Neural cell (in vitro differentiated cells): ENCODE results near the gene MICA. TPM values are rescaled to one million over a fixed set of nuclear protein-coding genes. Genes with fewer than 3 reads are reported as not detected.

Source experiments
- H2AFZ ChIP-seq: fragments of 200-600, 300-800 bp; sonication (generic), shearing (Covaris generic); 2 replicates; pipeline ENCODE4 v1.6.0; 2014; ENCODE audit warnings: low read depth, mild to moderate bottlenecking, antibody characterized with exemption, low read length, moderate library complexity
- H3F3A ChIP-seq: fragments of 200-600 bp; shearing (Covaris generic); 2 replicates; pipeline ENCODE4 v1.6.1; 2016; ENCODE audit warnings: mild to moderate bottlenecking, moderate library complexity, mixed read lengths, antibody characterized with exemption, low read length; ENCODE audit not compliant: insufficient read depth, poor library complexity, severe bottlenecking
- H3K27ac ChIP-seq: fragments of 200-600, 300-800 bp; sonication (generic), shearing (Covaris generic); 2 replicates; pipeline ENCODE4 v1.5.1; 2014; ENCODE audit warnings: mild to moderate bottlenecking, low read length, moderate library complexity
- H3K27me3 ChIP-seq: fragments of 300-800, 200-600 bp; sonication (generic), shearing (Covaris generic); 2 replicates; pipeline ENCODE4 v1.6.0; 2014; ENCODE audit warnings: mild to moderate bottlenecking, low read depth, low read length, moderate library complexity; ENCODE audit not compliant: insufficient read depth
- H3K36me3 ChIP-seq: fragments of 300-800, 200-600 bp; sonication (generic), shearing (Covaris generic); 2 replicates; pipeline ENCODE4 v1.5.1; 2014; ENCODE audit warnings: mild to moderate bottlenecking, antibody characterized with exemption, low read length, moderate library complexity; ENCODE audit not compliant: insufficient read depth
- H3K4me2 ChIP-seq: fragments of 300-800, 200-600 bp; sonication (generic), shearing (Covaris generic); 2 replicates; pipeline ENCODE4 v1.6.0; 2014; ENCODE audit warnings: mild to moderate bottlenecking, low read length
- H3K4me3 ChIP-seq: fragments of 300-800, 200-600 bp; sonication (generic), shearing (Covaris generic); 2 replicates; pipeline ENCODE4 v1.5.1; 2014; ENCODE audit warnings: mild to moderate bottlenecking, low read length, moderate library complexity
- H3K79me2 ChIP-seq: fragments of 200-600 bp; shearing (Covaris generic); replicated peaks from 2 replicates; pipeline ENCODE4 v1.6.0; 2014; ENCODE audit warnings: mild to moderate bottlenecking, low read length, moderate library complexity; ENCODE audit not compliant: insufficient read depth
- H3K9ac ChIP-seq: fragments of 300-800, 200-600 bp; sonication (generic), shearing (Covaris generic); 2 replicates; pipeline ENCODE4 v1.6.1; 2016; ENCODE audit warnings: mild to moderate bottlenecking, low read length, mixed read lengths
- H3K9me2 ChIP-seq: fragments of 200-600 bp; shearing (Covaris generic); 2 replicates; pipeline ENCODE4 v1.6.1; 2016; ENCODE audit warnings: mild to moderate bottlenecking, low read length, mixed read lengths; ENCODE audit not compliant: insufficient read depth
- H3K9me3 ChIP-seq: fragments of 200-600, 300-800 bp; sonication (generic), shearing (Covaris generic); 2 replicates; pipeline ENCODE4 v1.6.1; 2016; ENCODE audit warnings: mild to moderate bottlenecking, mixed run types, low read length, moderate library complexity, mixed read lengths
- H4K20me1 ChIP-seq: fragments of 200-600 bp; shearing (Covaris generic); 2 replicates; pipeline ENCODE4 v1.6.1; 2016; ENCODE audit warnings: mild to moderate bottlenecking, mixed run types; ENCODE audit not compliant: insufficient read depth
- CTCF ChIP-seq: fragments of 450-650 bp; IDR thresholded peaks from 2 replicates; pipeline ENCODE4 v1.5.1; 2014; ENCODE audit warnings: antibody characterized with exemption, mild to moderate bottlenecking, moderate library complexity; ENCODE audit not compliant: poor library complexity, severe bottlenecking
- EP300 ChIP-seq: fragments of 450-650 bp; conservative IDR thresholded peaks from 2 replicates; pipeline ENCODE4 v1.6.1; 2014; ENCODE audit warnings: antibody characterized with exemption, mild to moderate bottlenecking, moderate library complexity; ENCODE audit not compliant: poor library complexity, severe bottlenecking
- EZH2 ChIP-seq: fragments of 200-600, 300-800 bp; shearing (Covaris generic), sonication (generic); IDR thresholded peaks from 2 replicates; pipeline ENCODE4 v1.6.1; 2014; ENCODE audit warnings: antibody characterized with exemption, low read length, borderline replicate concordance, mild to moderate bottlenecking; ENCODE audit not compliant: insufficient read depth, poor library complexity, severe bottlenecking
- MXI1 ChIP-seq: fragments of 450-650 bp; conservative IDR thresholded peaks from 2 replicates; pipeline ENCODE4 v1.6.1; 2014; ENCODE audit warnings: antibody characterized with exemption, mild to moderate bottlenecking; ENCODE audit not compliant: poor library complexity, severe bottlenecking
- POLR2AphosphoS5 ChIP-seq: IDR thresholded peaks from 2 replicates; pipeline ENCODE4 v1.6.1; 2012
- RAD21 ChIP-seq: fragments of 450-650 bp; conservative IDR thresholded peaks from 2 replicates; pipeline ENCODE4 v1.6.1; 2014; ENCODE audit warnings: antibody characterized with exemption, mild to moderate bottlenecking, moderate library complexity
- REST ChIP-seq: IDR thresholded peaks from 2 replicates; pipeline ENCODE4 v1.6.1; 2012; ENCODE audit warnings: borderline replicate concordance
- SMC3 ChIP-seq: fragments of 450-650 bp; conservative IDR thresholded peaks from 2 replicates; pipeline ENCODE4 v1.6.1; 2014; ENCODE audit warnings: antibody characterized with exemption, mild to moderate bottlenecking, moderate library complexity; ENCODE audit not compliant: poor library complexity
- TAF1 ChIP-seq: IDR thresholded peaks from 2 replicates; pipeline ENCODE4 v1.6.1; 2012; ENCODE audit warnings: low read depth
- polyA plus RNA-seq: library from polyadenylated mRNA; depleted of rRNA; stranded (reverse); fragments of >200 nt; gene quantifications from 2 replicates; pipeline ENCODE4 v1.2.3, GENCODE V29; 2014

Gene MICA
- polyA plus RNA-seq, 1 donor from 2014 or later, result 0.87 TPM

GRCh38 chr6:31393932-31394331 is 9.5 kb upstream of the MICA start:
- Histone ChIP-seq H4K20me1 (no peaks in the 10 kb centered on the region), H3K4me2 (no peak overlapping the region), H3K36me3 (no peaks in the 10 kb centered on the region), H3K27me3 (no peaks in the 10 kb centered on the region), H3K27ac (no peak overlapping the region), H3K4me3 (no peak overlapping the region), H3K9me3 (no peaks in the 10 kb centered on the region), H3K9me2 (no peaks in the 10 kb centered on the region), H3K9ac (no peak overlapping the region), H3F3A (no peaks in the 10 kb centered on the region), H2AFZ (no peak overlapping the region), H3K79me2 (no peaks in the 10 kb centered on the region)
- TF ChIP-seq MXI1, result no peak
- no peak for TF ChIP-seq REST
- TF ChIP-seq CTCF, result no peak
- TF ChIP-seq RAD21, result no peak
- TF ChIP-seq EZH2, result no peak
- TF ChIP-seq TAF1, result no peak
- TF ChIP-seq SMC3, result no peak
- no peak for TF ChIP-seq POLR2AphosphoS5
- TF ChIP-seq EP300, result no peak

- H4K20me1 ChIP-seq, result no peaks in the 10 kb centered on the region
- no peaks in the 10 kb centered on the region for H3K9me2 ChIP-seq
- no peak overlapping the region for H3K4me2 ChIP-seq
- peaks cover 1% of the 10 kb centered on the region for H3K27me3 ChIP-seq
- H3K9ac ChIP-seq, result no peak overlapping the region
- H3K27ac ChIP-seq, result no peak overlapping the region
- TF ChIP-seq POLR2AphosphoS5 (no peak), RAD21 (no peak), REST (no peak), EZH2 (no peak), CTCF (no peak), MXI1 (no peak), SMC3 (no peak), TAF1 (no peak), EP300 (no peak)
- no peak overlapping the region for H3K4me3 ChIP-seq
- no peaks in the 10 kb centered on the region for H3K36me3 ChIP-seq
- no peak overlapping the region for H2AFZ ChIP-seq
- H3K9me3 ChIP-seq, result no peaks in the 10 kb centered on the region
- H3F3A ChIP-seq, result no peaks in the 10 kb centered on the region
- no peaks in the 10 kb centered on the region for H3K79me2 ChIP-seq
These were observed 9.0 kb upstream of the MICA start for GRCh38 chr6:31394381-31394780.
